ENCODE data around the gene TLE1. TPM values are rescaled to one million over a fixed set of nuclear protein-coding genes. Genes with fewer than 3 reads are reported as not detected.

Gene TLE1
- total RNA-seq, 1 donor from 2014 or later = 60.6 TPM

- DNase-seq (ENCODE audit: extremely low spot score, unreplicated experiment) = no peak
- Mint-ChIP-seq H3K9me3 (ENCODE audit: unreplicated experiment) (no peaks in the 10 kb centered on the region), H3K36me3 (ENCODE audit: unreplicated experiment) (peaks cover 3% of the 10 kb centered on the region), H3K4me1 (ENCODE audit: unreplicated experiment) (peaks cover 38% of the 10 kb centered on the region), H3K27ac (ENCODE audit: unreplicated experiment) (no peak overlapping the region), H3K27me3 (ENCODE audit: unreplicated experiment) (no peaks in the 10 kb centered on the region), H3K4me3 (ENCODE audit: unreplicated experiment) (no peak overlapping the region)
- no peak for TF ChIP-seq CTCF (IDR thresholded peaks at IDR 0.05)
Measured at GRCh38 chr9:81570083-81570482, 119.3 kb downstream of the TLE1 start.

GRCh38 chr9:81566074-81566698 lies 123.2 kb downstream of the TLE1 start:
- DNase-seq (ENCODE audit: extremely low spot score, unreplicated experiment) = no peak
- TF ChIP-seq CTCF (IDR thresholded peaks at IDR 0.05) = no peak
- H3K27me3 Mint-ChIP-seq (ENCODE audit: unreplicated experiment) = no peaks in the 10 kb centered on the region
- peaks cover 66% of the 10 kb centered on the region for H3K4me1 Mint-ChIP-seq (ENCODE audit: unreplicated experiment)
- H3K27ac Mint-ChIP-seq (ENCODE audit: unreplicated experiment) = peak overlapping the region; percentile 84
- H3K9me3 Mint-ChIP-seq (ENCODE audit: unreplicated experiment) = no peaks in the 10 kb centered on the region
- no peaks in the 10 kb centered on the region for H3K36me3 Mint-ChIP-seq (ENCODE audit: unreplicated experiment)
- H3K4me3 Mint-ChIP-seq (ENCODE audit: unreplicated experiment) = no peak overlapping the region

GRCh38 chr9:81565609-81566008 lies 123.7 kb downstream of the TLE1 start:
- peaks cover 66% of the 10 kb centered on the region for H3K4me1 Mint-ChIP-seq (ENCODE audit: unreplicated experiment)
- no peaks in the 10 kb centered on the region for H3K27me3 Mint-ChIP-seq (ENCODE audit: unreplicated experiment)
- H3K9me3 Mint-ChIP-seq (ENCODE audit: unreplicated experiment) = no peaks in the 10 kb centered on the region
- no peaks in the 10 kb centered on the region for H3K36me3 Mint-ChIP-seq (ENCODE audit: unreplicated experiment)
- H3K27ac Mint-ChIP-seq (ENCODE audit: unreplicated experiment) = peak overlapping the region; percentile 84
- no peak overlapping the region for H3K4me3 Mint-ChIP-seq (ENCODE audit: unreplicated experiment)
- no peak for DNase-seq (ENCODE audit: extremely low spot score, unreplicated experiment)
- no peak for TF ChIP-seq CTCF (IDR thresholded peaks at IDR 0.05)

- no peak for TF ChIP-seq CTCF (IDR thresholded peaks at IDR 0.05)
- Mint-ChIP-seq H3K4me1 (ENCODE audit: unreplicated experiment) (peaks cover 69% of the 10 kb centered on the region), H3K27ac (ENCODE audit: unreplicated experiment) (peak overlapping the region; percentile 84), H3K4me3 (ENCODE audit: unreplicated experiment) (no peak overlapping the region), H3K9me3 (ENCODE audit: unreplicated experiment) (no peaks in the 10 kb centered on the region), H3K36me3 (ENCODE audit: unreplicated experiment) (no peaks in the 10 kb centered on the region), H3K27me3 (ENCODE audit: unreplicated experiment) (no peaks in the 10 kb centered on the region)
- DNase-seq (ENCODE audit: extremely low spot score, unreplicated experiment) = no peak
Measured at GRCh38 chr9:81565144-81565543, 124.2 kb downstream of the TLE1 start.

GRCh38 chr9:81564632-81565031 lies 124.7 kb downstream of the TLE1 start:
- DNase-seq (ENCODE audit: extremely low spot score, unreplicated experiment) = no peak
- Mint-ChIP-seq H3K36me3 (ENCODE audit: unreplicated experiment) (no peaks in the 10 kb centered on the region), H3K27me3 (ENCODE audit: unreplicated experiment) (no peaks in the 10 kb centered on the region), H3K27ac (ENCODE audit: unreplicated experiment) (peak overlapping the region; percentile 84), H3K9me3 (ENCODE audit: unreplicated experiment) (no peaks in the 10 kb centered on the region), H3K4me3 (ENCODE audit: unreplicated experiment) (no peak overlapping the region), H3K4me1 (ENCODE audit: unreplicated experiment) (peaks cover 72% of the 10 kb centered on the region)
- no peak for TF ChIP-seq CTCF (IDR thresholded peaks at IDR 0.05)

Data from osteocyte (in vitro differentiated cells).